ENCODE results near the gene GRIK3.

Gene GRIK3

GRCh38 chr1:36885540-36886357 lies 148.6 kb downstream of the GRIK3 start:
- no peak overlapping the region for H3K27ac ChIP-seq (ENCODE audit: low read depth, low read length)
- no peaks in the 10 kb centered on the region for H3K9me3 ChIP-seq (ENCODE audit: control insufficient read depth in 5 of 5, low read length in 5 of 5)
- H3K4me1 ChIP-seq (ENCODE audit: control insufficient read depth in 5 of 5, insufficient read depth in 5 of 5, low read length in 5 of 5), result no peaks in the 10 kb centered on the region
- no peaks in the 10 kb centered on the region for H3K36me3 ChIP-seq (ENCODE audit: control insufficient read depth in 5 of 5, insufficient read depth in 5 of 5, low read length in 5 of 5)
- H3K27me3 ChIP-seq (ENCODE audit: control insufficient read depth in 5 of 5, insufficient read depth in 4 of 5, low read length in 5 of 5), result peaks cover 5 to 22% (median 8%) of the 10 kb centered on the region in 5 donors
- no peak overlapping the region for H3K9ac ChIP-seq (ENCODE audit: low read length in 5 of 5)
- H3K4me3 ChIP-seq (ENCODE audit: low read depth in 1 of 5, low read length in 5 of 5), result no peak overlapping the region

GRCh38 chr1:36884801-36885200 lies 149.5 kb downstream of the GRIK3 start:
- no peaks in the 10 kb centered on the region for H3K4me1 ChIP-seq (ENCODE audit: control insufficient read depth in 5 of 5, insufficient read depth in 5 of 5, low read length in 5 of 5)
- H3K9ac ChIP-seq (ENCODE audit: low read length in 5 of 5), result no peak overlapping the region
- no peaks in the 10 kb centered on the region for H3K36me3 ChIP-seq (ENCODE audit: control insufficient read depth in 5 of 5, insufficient read depth in 5 of 5, low read length in 5 of 5)

GRCh38 chr1:36884029-36884701 lies 150.2 kb downstream of the GRIK3 start:
- H3K27ac ChIP-seq (ENCODE audit: low read depth, low read length), result no peak overlapping the region
- no peaks in the 10 kb centered on the region for H3K9me3 ChIP-seq (ENCODE audit: control insufficient read depth in 5 of 5, low read length in 5 of 5)
- no peak overlapping the region for H3K9ac ChIP-seq (ENCODE audit: low read length in 5 of 5)
- no peak overlapping the region for H3K4me3 ChIP-seq (ENCODE audit: low read depth in 1 of 5, low read length in 5 of 5)
- no peaks in the 10 kb centered on the region for H3K4me1 ChIP-seq (ENCODE audit: control insufficient read depth in 5 of 5, insufficient read depth in 5 of 5, low read length in 5 of 5)
- H3K36me3 ChIP-seq (ENCODE audit: control insufficient read depth in 5 of 5, insufficient read depth in 5 of 5, low read length in 5 of 5), result no peaks in the 10 kb centered on the region
- peaks cover under 1 to 22% (median 9%) of the 10 kb centered on the region in 5 donors for H3K27me3 ChIP-seq (ENCODE audit: control insufficient read depth in 5 of 5, insufficient read depth in 4 of 5, low read length in 5 of 5)

More at GRCh38 chr1:36884801-36885200, 149.5 kb downstream of the GRIK3 start:
- Histone ChIP-seq H3K4me3 (ENCODE audit: low read depth in 1 of 5, low read length in 5 of 5) (no peak overlapping the region), H3K27ac (ENCODE audit: low read depth, low read length) (no peak overlapping the region), H3K9me3 (ENCODE audit: control insufficient read depth in 5 of 5, low read length in 5 of 5) (no peaks in the 10 kb centered on the region), H3K27me3 (ENCODE audit: control insufficient read depth in 5 of 5, insufficient read depth in 4 of 5, low read length in 5 of 5) (peaks cover 5 to 23% (median 10%) of the 10 kb centered on the region in 5 donors)

- Histone ChIP-seq H3K9ac (ENCODE audit: low read length in 5 of 5) (no peak overlapping the region), H3K4me3 (ENCODE audit: low read depth in 1 of 5, low read length in 5 of 5) (no peak overlapping the region), H3K9me3 (ENCODE audit: control insufficient read depth in 5 of 5, low read length in 5 of 5) (no peaks in the 10 kb centered on the region), H3K27ac (ENCODE audit: low read depth, low read length) (no peak overlapping the region), H3K27me3 (ENCODE audit: control insufficient read depth in 5 of 5, insufficient read depth in 4 of 5, low read length in 5 of 5) (peaks cover 0 to 15% (median 9%) of the 10 kb centered on the region in 5 donors), H3K4me1 (ENCODE audit: control insufficient read depth in 5 of 5, insufficient read depth in 5 of 5, low read length in 5 of 5) (no peaks in the 10 kb centered on the region), H3K36me3 (ENCODE audit: control insufficient read depth in 5 of 5, insufficient read depth in 5 of 5, low read length in 5 of 5) (no peaks in the 10 kb centered on the region)
Observed at GRCh38 chr1:36883315-36883949, 150.9 kb downstream of the GRIK3 start.

- no peaks in the 10 kb centered on the region for H3K9me3 ChIP-seq (ENCODE audit: control insufficient read depth in 5 of 5, low read length in 5 of 5)
- H3K9ac ChIP-seq (ENCODE audit: low read length in 5 of 5), result no peak overlapping the region
- no peaks in the 10 kb centered on the region for H3K36me3 ChIP-seq (ENCODE audit: control insufficient read depth in 5 of 5, insufficient read depth in 5 of 5, low read length in 5 of 5)
- no peaks in the 10 kb centered on the region for H3K4me1 ChIP-seq (ENCODE audit: control insufficient read depth in 5 of 5, insufficient read depth in 5 of 5, low read length in 5 of 5)
- H3K27ac ChIP-seq (ENCODE audit: low read depth, low read length), result no peak overlapping the region
- no peak overlapping the region for H3K4me3 ChIP-seq (ENCODE audit: low read depth in 1 of 5, low read length in 5 of 5)
- peaks cover 0 to 11% (median 6%) of the 10 kb centered on the region in 5 donors for H3K27me3 ChIP-seq (ENCODE audit: control insufficient read depth in 5 of 5, insufficient read depth in 4 of 5, low read length in 5 of 5)
Observed at GRCh38 chr1:36882536-36883285, 151.6 kb downstream of the GRIK3 start.

GRCh38 chr1:36881541-36881940 lies 152.8 kb downstream of the GRIK3 start:
- Histone ChIP-seq H3K27me3 (ENCODE audit: control insufficient read depth in 5 of 5, insufficient read depth in 4 of 5, low read length in 5 of 5) (peaks cover 0 to 16% (median 8%) of the 10 kb centered on the region in 5 donors), H3K27ac (ENCODE audit: low read depth, low read length) (no peak overlapping the region), H3K36me3 (ENCODE audit: control insufficient read depth in 5 of 5, insufficient read depth in 5 of 5, low read length in 5 of 5) (no peaks in the 10 kb centered on the region), H3K9me3 (ENCODE audit: control insufficient read depth in 5 of 5, low read length in 5 of 5) (no peaks in the 10 kb centered on the region), H3K4me1 (ENCODE audit: control insufficient read depth in 5 of 5, insufficient read depth in 5 of 5, low read length in 5 of 5) (no peaks in the 10 kb centered on the region), H3K4me3 (ENCODE audit: low read depth in 1 of 5, low read length in 5 of 5) (no peak overlapping the region), H3K9ac (ENCODE audit: low read length in 5 of 5) (no peak overlapping the region)

- no peak overlapping the region for H3K4me3 ChIP-seq (ENCODE audit: low read depth in 1 of 5, low read length in 5 of 5)
- H3K27me3 ChIP-seq (ENCODE audit: control insufficient read depth in 5 of 5, insufficient read depth in 4 of 5, low read length in 5 of 5), result peaks cover 0 to 16% (median 7%) of the 10 kb centered on the region in 5 donors
- H3K36me3 ChIP-seq (ENCODE audit: control insufficient read depth in 5 of 5, insufficient read depth in 5 of 5, low read length in 5 of 5), result no peaks in the 10 kb centered on the region
- H3K4me1 ChIP-seq (ENCODE audit: control insufficient read depth in 5 of 5, insufficient read depth in 5 of 5, low read length in 5 of 5), result no peaks in the 10 kb centered on the region
- H3K27ac ChIP-seq (ENCODE audit: low read depth, low read length), result no peak overlapping the region
- no peaks in the 10 kb centered on the region for H3K9me3 ChIP-seq (ENCODE audit: control insufficient read depth in 5 of 5, low read length in 5 of 5)
- no peak overlapping the region for H3K9ac ChIP-seq (ENCODE audit: low read length in 5 of 5)
Observed at GRCh38 chr1:36881068-36881405, 153.3 kb downstream of the GRIK3 start.

- no peak overlapping the region for H3K4me3 ChIP-seq (ENCODE audit: low read depth in 1 of 5, low read length in 5 of 5)
Observed at GRCh38 chr1:36880155-36881067, 153.9 kb downstream of the GRIK3 start.

GRCh38 chr1:36879613-36880012 lies 154.7 kb downstream of the GRIK3 start:
- no peaks in the 10 kb centered on the region for H3K4me1 ChIP-seq (ENCODE audit: control insufficient read depth in 5 of 5, insufficient read depth in 5 of 5, low read length in 5 of 5)
- no peaks in the 10 kb centered on the region for H3K9me3 ChIP-seq (ENCODE audit: control insufficient read depth in 5 of 5, low read length in 5 of 5)
- peaks cover 0 to 16% (median 6%) of the 10 kb centered on the region in 5 donors for H3K27me3 ChIP-seq (ENCODE audit: control insufficient read depth in 5 of 5, insufficient read depth in 4 of 5, low read length in 5 of 5)
- H3K27ac ChIP-seq (ENCODE audit: low read depth, low read length), result no peak overlapping the region
- no peak overlapping the region for H3K4me3 ChIP-seq (ENCODE audit: low read depth in 1 of 5, low read length in 5 of 5)
- no peaks in the 10 kb centered on the region for H3K36me3 ChIP-seq (ENCODE audit: control insufficient read depth in 5 of 5, insufficient read depth in 5 of 5, low read length in 5 of 5)
- H3K9ac ChIP-seq (ENCODE audit: low read length in 5 of 5), result no peak overlapping the region

More at GRCh38 chr1:36880155-36881067, 153.9 kb downstream of the GRIK3 start:
- Histone ChIP-seq H3K27ac (ENCODE audit: low read depth, low read length) (no peak overlapping the region), H3K9me3 (ENCODE audit: control insufficient read depth in 5 of 5, low read length in 5 of 5) (no peaks in the 10 kb centered on the region), H3K27me3 (ENCODE audit: control insufficient read depth in 5 of 5, insufficient read depth in 4 of 5, low read length in 5 of 5) (peaks cover 0 to 16% (median 6%) of the 10 kb centered on the region in 5 donors), H3K9ac (ENCODE audit: low read length in 5 of 5) (no peak overlapping the region), H3K36me3 (ENCODE audit: control insufficient read depth in 5 of 5, insufficient read depth in 5 of 5, low read length in 5 of 5) (no peaks in the 10 kb centered on the region), H3K4me1 (ENCODE audit: control insufficient read depth in 5 of 5, insufficient read depth in 5 of 5, low read length in 5 of 5) (no peaks in the 10 kb centered on the region)
